Gastroesophageal sphincter (tissue), 3 donors: ENCODE data around the gene GOLGA8B.
"Not testable (repeated sequence)": the region's sequence is repeated elsewhere in the genome, so short reads cannot be mapped to it uniquely, and the experiment has no call there.

Experiments
- CTCF ChIP-seq, 4 experiments: fragments of 200-600 bp in 2 of 4; fragments of 450-650 bp in 2 of 4; sonication (generic) in 1 of 4; IDR thresholded peaks; one replicate each; pipeline ENCODE4 v1.5.1; 2017 to 2019; ENCODE audit warnings: antibody characterized with exemption in 4 of 4, mild to moderate bottlenecking in 2 of 4, moderate library complexity in 2 of 4
- POLR2AphosphoS5 ChIP-seq: sonication (generic); formaldehyde crosslinking; IDR thresholded peaks from one replicate; pipeline ENCODE4 v1.6.1; 2017; ENCODE audit warnings: antibody characterized with exemption

GRCh38 chr15:34543860-34544649 lies 39.4 kb downstream of the GOLGA8B start:
- not testable (repeated sequence) for TF ChIP-seq CTCF (IDR thresholded peaks at IDR 0.05); POLR2AphosphoS5
